Dermis microvascular lymphatic vessel endothelial cell (primary cell): ENCODE data around the gene BFSP2. TPM values are rescaled to one million over a fixed set of nuclear protein-coding genes. Genes with fewer than 3 reads are reported as not detected.
"Not testable (repeated sequence)": the region's sequence is repeated elsewhere in the genome, so short reads cannot be mapped to it uniquely, and the experiment has no call there.

Experiments used
- DNase-seq, 2 donors: peaks; one replicate each; pipeline versions ENCODE4 v3.0.0 to v3.0.0-alpha.2; 2010; ENCODE audit warnings: low read depth in 2 of 2
- total RNA-seq: library from RNA; depleted of rRNA; stranded (reverse); fragments of >200 nt; gene quantifications from 2 replicates; pipeline ENCODE4 v1.2.1, GENCODE V29; 2014

BFSP2 gene
- total RNA-seq, 1 donor from 2014 or later = not detected

- DNase-seq = no peak
These were observed 114.6 kb downstream of the BFSP2 start for GRCh38 chr3:133514418-133514817.

GRCh38 chr3:133515127-133515526, 115.3 kb downstream of the BFSP2 start:
- DNase-seq = no peak

GRCh38 chr3:133520286-133520685, 120.4 kb downstream of the BFSP2 start:
- DNase-seq = no peak

- DNase-seq = not testable (repeated sequence)
These were observed 121.1 kb downstream of the BFSP2 start for GRCh38 chr3:133520938-133521337.

GRCh38 chr3:133521946-133522345, 122.1 kb downstream of the BFSP2 start:
- no peak for DNase-seq

- not testable (repeated sequence) for DNase-seq
These were observed 123.9 kb downstream of the BFSP2 start for GRCh38 chr3:133523758-133524157.

Other genes starting within 250 kb of the BFSP2 start
- 152 and 154 TPM in 2 replicates for gene CDV3, start 173.6 kb downstream of the BFSP2 start, total RNA-seq